ENCODE measurements around the gene ASF1B.

ASF1B gene

GRCh38 chr19:14116918-14117578 lies 19.3 kb downstream of the ASF1B start:
- Histone ChIP-seq H3K27ac (ENCODE audit: low read length) (no peak overlapping the region), H3K9me2 (replicated peaks; ENCODE audit: insufficient read depth, low read length) (no peaks in the 10 kb centered on the region), H3K79me2 (ENCODE audit: low read length) (peaks cover 45% of the 10 kb centered on the region), H4K20me1 (ENCODE audit: insufficient read depth, low read length) (no peaks in the 10 kb centered on the region), H3K27me3 (replicated peaks; ENCODE audit: insufficient read depth, low read length) (no peaks in the 10 kb centered on the region), H3K4me2 (ENCODE audit: low read depth, low read length) (peak overlapping the region; percentile 97), H3K9ac (ENCODE audit: low read length) (peak overlapping the region; percentile 75), H3K4me3 (ENCODE audit: low read length) (peak overlapping the region; percentile 92), H3K4me1 (ENCODE audit: low read length) (peaks cover 24% of the 10 kb centered on the region), H2AFZ (ENCODE audit: low read length) (peak overlapping the region; percentile 23; the same call in 1 of the 2 replicates), H3F3A (ENCODE audit: insufficient read depth, low read length) (peaks cover 24% of the 10 kb centered on the region), H3K36me3 (replicated peaks; ENCODE audit: insufficient read depth, low read length) (no peaks in the 10 kb centered on the region), H3K9me3 (replicated peaks; ENCODE audit: insufficient read depth, low read length) (no peaks in the 10 kb centered on the region)
- TF ChIP-seq EZH2phosphoT487 (IDR thresholded peaks at IDR 0.05; ENCODE audit: low read length) (no peak), CTCF (IDR thresholded peaks at IDR 0.05; ENCODE audit: low read length) (no peak), EZH2 (optimal IDR thresholded peaks at IDR 0.05; ENCODE audit: low read depth, low read length) (no peak)
- DNase-seq, result no peak

GRCh38 chr19:14116525-14116917 lies 19.9 kb downstream of the ASF1B start:
- Histone ChIP-seq H3K27ac (ENCODE audit: low read length) (no peak overlapping the region), H3K9me2 (replicated peaks; ENCODE audit: insufficient read depth, low read length) (no peaks in the 10 kb centered on the region), H4K20me1 (ENCODE audit: insufficient read depth, low read length) (no peaks in the 10 kb centered on the region), H3K4me2 (ENCODE audit: low read depth, low read length) (peak overlapping the region; percentile 97), H3K27me3 (replicated peaks; ENCODE audit: insufficient read depth, low read length) (no peaks in the 10 kb centered on the region), H3K9me3 (replicated peaks; ENCODE audit: insufficient read depth, low read length) (no peaks in the 10 kb centered on the region), H3F3A (ENCODE audit: insufficient read depth, low read length) (peaks cover 24% of the 10 kb centered on the region), H3K4me1 (ENCODE audit: low read length) (peaks cover 24% of the 10 kb centered on the region), H3K9ac (ENCODE audit: low read length) (peak overlapping the region; percentile 75; the same call in 1 of the 2 replicates), H3K79me2 (ENCODE audit: low read length) (peaks cover 50% of the 10 kb centered on the region), H2AFZ (ENCODE audit: low read length) (no peak overlapping the region), H3K36me3 (replicated peaks; ENCODE audit: insufficient read depth, low read length) (no peaks in the 10 kb centered on the region), H3K4me3 (ENCODE audit: low read length) (peak overlapping the region; percentile 92)
- no peak for DNase-seq
- no peak for TF ChIP-seq EZH2 (optimal IDR thresholded peaks at IDR 0.05; ENCODE audit: low read depth, low read length)
- TF ChIP-seq CTCF (IDR thresholded peaks at IDR 0.05; ENCODE audit: low read length), result no peak
- TF ChIP-seq EZH2phosphoT487 (IDR thresholded peaks at IDR 0.05; ENCODE audit: low read length), result no peak

- TF ChIP-seq CTCF (IDR thresholded peaks at IDR 0.05; ENCODE audit: low read length) (no peak), EZH2 (optimal IDR thresholded peaks at IDR 0.05; ENCODE audit: low read depth, low read length) (no peak), EZH2phosphoT487 (IDR thresholded peaks at IDR 0.05; ENCODE audit: low read length) (no peak)
- no peak overlapping the region for H3K9ac ChIP-seq (ENCODE audit: low read length)
These were observed 20.6 kb downstream of the ASF1B start for GRCh38 chr19:14115756-14116155.

More at GRCh38 chr19:14115756-14116155, 20.6 kb downstream of the ASF1B start:
- no peaks in the 10 kb centered on the region for H3K27me3 ChIP-seq (replicated peaks; ENCODE audit: insufficient read depth, low read length)
- H4K20me1 ChIP-seq (ENCODE audit: insufficient read depth, low read length), result no peaks in the 10 kb centered on the region
- no peaks in the 10 kb centered on the region for H3K36me3 ChIP-seq (replicated peaks; ENCODE audit: insufficient read depth, low read length)
- H3K9me3 ChIP-seq (replicated peaks; ENCODE audit: insufficient read depth, low read length), result no peaks in the 10 kb centered on the region
- no peaks in the 10 kb centered on the region for H3K9me2 ChIP-seq (replicated peaks; ENCODE audit: insufficient read depth, low read length)
- H3K4me3 ChIP-seq (ENCODE audit: low read length), result no peak overlapping the region; the same call in 1 of the 2 replicates
- no peak overlapping the region for H2AFZ ChIP-seq (ENCODE audit: low read length)
- peaks cover 24% of the 10 kb centered on the region for H3K4me1 ChIP-seq (ENCODE audit: low read length)
- peaks cover 51% of the 10 kb centered on the region for H3K79me2 ChIP-seq (ENCODE audit: low read length)
- H3K4me2 ChIP-seq (ENCODE audit: low read depth, low read length), result peak overlapping the region; percentile 97; the same call in 1 of the 2 replicates
- H3K27ac ChIP-seq (ENCODE audit: low read length), result no peak overlapping the region
- DNase-seq, result no peak
- H3F3A ChIP-seq (ENCODE audit: insufficient read depth, low read length), result peaks cover 19% of the 10 kb centered on the region

Data from MM.1S (cell line).